H1 (cell line): ENCODE results near the gene VPS25. TPM values are rescaled to one million over a fixed set of nuclear protein-coding genes. Genes with fewer than 3 reads are reported as not detected.

Experiments
- CBX8 ChIP-seq: fragments of 300-800, 300-1000 bp; sonication (generic); IDR thresholded peaks from 2 replicates; pipeline ENCODE4 v1.7.1; 2016; ENCODE audit warnings: low read depth, low read length, borderline replicate concordance
- CHD7 ChIP-seq: fragments of 300-600 bp; sonication (generic); IDR thresholded peaks from 2 replicates; pipeline ENCODE4 v1.7.1; 2012; ENCODE audit warnings: low read length, moderate library complexity, mild to moderate bottlenecking, inconsistent platforms; ENCODE audit not compliant: insufficient replicate concordance
- CTCF ChIP-seq, 3 experiments: IDR thresholded peaks; 1 replicate in 2 of 3; 2 replicates in 1 of 3; pipeline versions ENCODE4 v1.5.1 to v1.6.1; 2011; ENCODE audit warnings: low read length in 3 of 3, mild to moderate bottlenecking in 3 of 3, inconsistent platforms in 2 of 3, low read depth in 1 of 3, moderate library complexity in 1 of 3; ENCODE audit not compliant: insufficient read depth in 1 of 3; ENCODE audit errors: control extremely low read depth in 1 of 3
- POLR2AphosphoS5 ChIP-seq: IDR thresholded peaks from 2 replicates; pipeline ENCODE4 v1.6.1; 2011; ENCODE audit warnings: low read depth, low read length
- SP2 ChIP-seq: IDR thresholded peaks from 2 replicates; pipeline ENCODE4 v1.6.1; 2012; ENCODE audit warnings: mild to moderate bottlenecking, low read length, inconsistent platforms
- polyA plus RNA-seq, 7 experiments: library from polyadenylated mRNA; depleted of rRNA in 3 of 7; stranded (reverse) in 5 of 7; unstranded in 2 of 7; fragments of >200 nt in 5 of 7; fragments of 200-250 nt in 2 of 7; gene quantifications; 1 replicate in 5 of 7; 2 replicates in 1 of 7; 4 replicates in 1 of 7; pipeline versions ENCODE4 v1.2.1 to v1.2.3, GENCODE V29; 2011 to 2013; ENCODE audit warnings: missing spikeins in 2 of 7, mixed read lengths in 2 of 7
- total RNA-seq: library from RNA; stranded (reverse); fragmentation: NEBNext Ultra II Directional; extraction: Animal tissue kit (Norgen Biotek cat#: 25700); gene quantifications from 2 replicates; pipeline ENCODE4 v1.2.1, GENCODE V29; 2021

VPS25 gene
- total and polyA plus RNA-seq, 2 of the 8 experiments (the other 6 are each of a cell fraction or from before 2014, with no cell fraction given): 88.2 to 188 TPM

GRCh38 chr17:42798383-42799380 lies 25.4 kb downstream of the VPS25 start, which contains the start of the genes CNTD1 and COA3 (continued):
- no peak for TF ChIP-seq CHD7
- no peak for TF ChIP-seq SP2
- TF ChIP-seq POLR2AphosphoS5: peak; percentile 70; the same call in 1 of the 2 replicates
- TF ChIP-seq CBX8: no peak
- TF ChIP-seq CTCF (IDR thresholded peaks at IDR 0.05; ENCODE audit: control extremely low read depth in 1 of 3, insufficient read depth in 1 of 3, low read depth in 1 of 3, low read length in 3 of 3): no peak
